Central memory CD8-positive, alpha-beta T cell (primary cell): ENCODE data around the gene IPCEF1.

Experiments used
- ATAC-seq: fragments of 150-1000 bp; cut with Tn5 transposase; replicated peaks from 2 replicates; pipeline ENCODE4 v1.10.0; 2022; ENCODE audit warnings: mild to moderate bottlenecking, moderate FRiP score, moderate number of reproducible peaks; ENCODE audit not compliant: poor library complexity, severe bottlenecking; ENCODE audit errors: extremely low read depth
- DNase-seq, 2 donors: peaks; one replicate each; pipeline ENCODE4 v3.0.0; 2021; ENCODE audit warnings: low spot score in 2 of 2
- H3K27ac Mint-ChIP-seq: one replicate; pipeline ENCODE4 v1.8.0; 2022; ENCODE audit warnings: low read depth, mild to moderate bottlenecking, moderate library complexity, mixed read lengths
- H3K27me3 Mint-ChIP-seq: one replicate; pipeline ENCODE4 v1.8.0; 2022; ENCODE audit warnings: mixed read lengths
- H3K36me3 Mint-ChIP-seq: one replicate; pipeline ENCODE4 v1.8.0; 2022; ENCODE audit warnings: mild to moderate bottlenecking, moderate library complexity, mixed read lengths; ENCODE audit not compliant: insufficient read depth
- H3K4me1 Mint-ChIP-seq: one replicate; pipeline ENCODE4 v1.8.0; 2022; ENCODE audit warnings: mixed read lengths
- H3K4me3 Mint-ChIP-seq: one replicate; pipeline ENCODE4 v1.8.0; 2022; ENCODE audit warnings: mild to moderate bottlenecking, moderate library complexity, mixed read lengths
- H3K9me3 Mint-ChIP-seq: one replicate; pipeline ENCODE4 v1.8.0; 2022; ENCODE audit warnings: mixed read lengths

IPCEF1 gene

GRCh38 chr6:154230393-154230792 is 126.2 kb downstream of the IPCEF1 start:
- peaks cover 71% of the 10 kb centered on the region for H3K4me1 Mint-ChIP-seq
- H3K4me3 Mint-ChIP-seq: peak overlapping the region; percentile 76
- ATAC-seq (no peak), DNase-seq (no peak)
- H3K36me3 Mint-ChIP-seq: peaks cover 8% of the 10 kb centered on the region
- no peaks in the 10 kb centered on the region for H3K9me3 Mint-ChIP-seq
- H3K27ac Mint-ChIP-seq: peak overlapping the region; percentile 79
- H3K27me3 Mint-ChIP-seq: no peaks in the 10 kb centered on the region

GRCh38 chr6:154229786-154230185 is 126.8 kb downstream of the IPCEF1 start:
- peak; percentile 58 for ATAC-seq
- Mint-ChIP-seq H3K9me3 (no peaks in the 10 kb centered on the region), H3K27ac (peak overlapping the region; percentile 79), H3K36me3 (peaks cover 6% of the 10 kb centered on the region), H3K4me3 (peak overlapping the region; percentile 76), H3K4me1 (peaks cover 71% of the 10 kb centered on the region), H3K27me3 (no peaks in the 10 kb centered on the region)
- no peak for DNase-seq

- Mint-ChIP-seq H3K9me3 (no peaks in the 10 kb centered on the region), H3K27me3 (no peaks in the 10 kb centered on the region), H3K4me3 (no peak overlapping the region), H3K36me3 (peaks cover 6% of the 10 kb centered on the region), H3K27ac (peak overlapping the region; percentile 79), H3K4me1 (peaks cover 68% of the 10 kb centered on the region)
- DNase-seq (no peak), ATAC-seq (no peak)
Observed at GRCh38 chr6:154228521-154228905, 128.1 kb downstream of the IPCEF1 start.

GRCh38 chr6:154227862-154228520 is 128.6 kb downstream of the IPCEF1 start:
- Mint-ChIP-seq H3K4me1 (peaks cover 69% of the 10 kb centered on the region), H3K27me3 (no peaks in the 10 kb centered on the region), H3K9me3 (no peaks in the 10 kb centered on the region), H3K36me3 (peaks cover 7% of the 10 kb centered on the region), H3K27ac (peak overlapping the region; percentile 79), H3K4me3 (no peak overlapping the region)
- DNase-seq: no peak
- no peak for ATAC-seq

GRCh38 chr6:154226461-154226860 is 130.1 kb downstream of the IPCEF1 start:
- Mint-ChIP-seq H3K9me3 (no peaks in the 10 kb centered on the region), H3K27me3 (no peaks in the 10 kb centered on the region), H3K4me1 (peaks cover 73% of the 10 kb centered on the region), H3K27ac (peak overlapping the region; percentile 2), H3K4me3 (no peak overlapping the region), H3K36me3 (peaks cover 20% of the 10 kb centered on the region)
- ATAC-seq (no peak), DNase-seq (no peak)

- DNase-seq (no peak), ATAC-seq (no peak)
- H3K9me3 Mint-ChIP-seq: no peaks in the 10 kb centered on the region
- H3K4me1 Mint-ChIP-seq: peaks cover 55% of the 10 kb centered on the region
- H3K27ac Mint-ChIP-seq: no peak overlapping the region
- H3K27me3 Mint-ChIP-seq: no peaks in the 10 kb centered on the region
- H3K4me3 Mint-ChIP-seq: no peak overlapping the region
- peaks cover 33% of the 10 kb centered on the region for H3K36me3 Mint-ChIP-seq
Observed at GRCh38 chr6:154223296-154223695, 133.3 kb downstream of the IPCEF1 start.

- no peak for ATAC-seq
- H3K4me3 Mint-ChIP-seq: no peak overlapping the region
- no peak for DNase-seq
- peaks cover 51% of the 10 kb centered on the region for H3K4me1 Mint-ChIP-seq
- H3K9me3 Mint-ChIP-seq: no peaks in the 10 kb centered on the region
- H3K36me3 Mint-ChIP-seq: peaks cover 36% of the 10 kb centered on the region
- H3K27ac Mint-ChIP-seq: no peak overlapping the region
- H3K27me3 Mint-ChIP-seq: no peaks in the 10 kb centered on the region
Observed at GRCh38 chr6:154222716-154223115, 133.9 kb downstream of the IPCEF1 start.

GRCh38 chr6:154219250-154219649 is 137.4 kb downstream of the IPCEF1 start:
- Mint-ChIP-seq H3K4me1 (peaks cover 31% of the 10 kb centered on the region), H3K27me3 (no peaks in the 10 kb centered on the region), H3K36me3 (peaks cover 49% of the 10 kb centered on the region), H3K9me3 (no peaks in the 10 kb centered on the region), H3K4me3 (no peak overlapping the region), H3K27ac (no peak overlapping the region)
- ATAC-seq (no peak), DNase-seq (no peak)

GRCh38 chr6:154218787-154219186 is 137.8 kb downstream of the IPCEF1 start:
- no peak overlapping the region for H3K27ac Mint-ChIP-seq

GRCh38 chr6:154218301-154218700 is 138.3 kb downstream of the IPCEF1 start:
- ATAC-seq: no peak
- peaks cover 22% of the 10 kb centered on the region for H3K4me1 Mint-ChIP-seq

More at GRCh38 chr6:154218787-154219186, 137.8 kb downstream of the IPCEF1 start:
- peaks cover 27% of the 10 kb centered on the region for H3K4me1 Mint-ChIP-seq
- H3K27me3 Mint-ChIP-seq: no peaks in the 10 kb centered on the region
- no peaks in the 10 kb centered on the region for H3K9me3 Mint-ChIP-seq
- no peak overlapping the region for H3K4me3 Mint-ChIP-seq
- peaks cover 54% of the 10 kb centered on the region for H3K36me3 Mint-ChIP-seq
- DNase-seq (no peak), ATAC-seq (no peak)

GRCh38 chr6:154213782-154214181 is 142.8 kb downstream of the IPCEF1 start:
- no peak overlapping the region for H3K4me3 Mint-ChIP-seq
- no peaks in the 10 kb centered on the region for H3K9me3 Mint-ChIP-seq
- peaks cover 57% of the 10 kb centered on the region for H3K36me3 Mint-ChIP-seq
- ATAC-seq (no peak), DNase-seq (no peak)
- no peak overlapping the region for H3K27ac Mint-ChIP-seq
- H3K4me1 Mint-ChIP-seq: peaks cover 13% of the 10 kb centered on the region
- H3K27me3 Mint-ChIP-seq: no peaks in the 10 kb centered on the region

More at GRCh38 chr6:154218301-154218700, 138.3 kb downstream of the IPCEF1 start:
- Mint-ChIP-seq H3K4me3 (no peak overlapping the region), H3K36me3 (peaks cover 54% of the 10 kb centered on the region), H3K9me3 (no peaks in the 10 kb centered on the region), H3K27me3 (no peaks in the 10 kb centered on the region), H3K27ac (no peak overlapping the region)
- no peak for DNase-seq

- Mint-ChIP-seq H3K4me1 (peaks cover 28% of the 10 kb centered on the region), H3K4me3 (no peak overlapping the region), H3K27ac (peak overlapping the region; percentile 86), H3K9me3 (no peaks in the 10 kb centered on the region), H3K36me3 (peaks cover 62% of the 10 kb centered on the region), H3K27me3 (no peaks in the 10 kb centered on the region)
- DNase-seq (no peak), ATAC-seq (no peak)
Observed at GRCh38 chr6:154210678-154211077, 145.9 kb downstream of the IPCEF1 start.

- ATAC-seq (no peak), DNase-seq (no peak)
- H3K27ac Mint-ChIP-seq: no peak overlapping the region
- H3K4me3 Mint-ChIP-seq: no peak overlapping the region
- H3K9me3 Mint-ChIP-seq: no peaks in the 10 kb centered on the region
- H3K27me3 Mint-ChIP-seq: no peaks in the 10 kb centered on the region
- peaks cover 34% of the 10 kb centered on the region for H3K4me1 Mint-ChIP-seq
- H3K36me3 Mint-ChIP-seq: peaks cover 62% of the 10 kb centered on the region
Observed at GRCh38 chr6:154209555-154209954, 147.0 kb downstream of the IPCEF1 start.
